Activated B cell treated with CpG ODN at 0.5 μM for 24 hours (primary cell): Measurements from ENCODE around the gene ZNF384. TPM values are rescaled to one million over a fixed set of nuclear protein-coding genes. Genes with fewer than 3 reads are reported as not detected.

Experiments
- ATAC-seq: fragments of 200-7000 bp; cut with Tn5 transposase; one replicate; pipeline ENCODE4 v1.10.0; 2021; ENCODE audit warnings: low read depth, mild to moderate bottlenecking, moderate library complexity
- CTCF ChIA-PET: fragments of 350-600 bp; sonication (Branson Sonifier 250); formaldehyde crosslinking; loops from one replicate; lab custom pipeline; 2021; ENCODE audit warnings: antibody characterized with exemption; lab: Charles Lee
- POLR2A ChIA-PET: fragments of 350-600 bp; sonication (Branson Sonifier 250); formaldehyde crosslinking; loops from one replicate; lab custom pipeline; 2021; ENCODE audit warnings: antibody characterized with exemption; lab: Charles Lee
- DNase-seq: peaks from one replicate; pipeline ENCODE4 v3.0.0; 2022
- H3K27ac Mint-ChIP-seq: one replicate; pipeline ENCODE4 v1.8.0; 2020; ENCODE audit warnings: mixed read lengths
- H3K27me3 Mint-ChIP-seq: one replicate; pipeline ENCODE4 v1.8.0; 2021; ENCODE audit warnings: mixed read lengths
- H3K36me3 Mint-ChIP-seq: one replicate; pipeline ENCODE4 v1.8.0; 2021; ENCODE audit warnings: low read depth, mixed read lengths
- H3K4me1 Mint-ChIP-seq: one replicate; pipeline ENCODE4 v1.8.0; 2021; ENCODE audit warnings: mixed read lengths
- H3K4me3 Mint-ChIP-seq: one replicate; pipeline ENCODE4 v1.8.0; 2020; ENCODE audit warnings: mild to moderate bottlenecking, mixed read lengths
- H3K9me3 Mint-ChIP-seq: one replicate; pipeline ENCODE4 v1.8.0; 2020; ENCODE audit warnings: mixed read lengths
- CTCF ChIP-seq: fragments of 200-600 bp; IDR thresholded peaks from one replicate; pipeline ENCODE4 v1.8.0; 2022; ENCODE audit warnings: antibody characterized with exemption, mild to moderate bottlenecking
- intact Hi-C: fragments of 100-400 bp; cut with micrococcal nuclease; formaldehyde crosslinking; loops from one replicate; pipeline ENCODE4 v1.15.1; 2024
- total RNA-seq: library from RNA; stranded (reverse); gene quantifications from 2 replicates; pipeline ENCODE4 v1.2.3, GENCODE V29; 2022

The ZNF384 gene
- total RNA-seq, 1 donor from 2014 or later = 98.6 TPM

- ChIA-PET CTCF (interaction anchor here (0.7 to 4.8 kb wide), 10 partner anchors 9 to 157 kb away, joined by 3 to 26 read pairs (median 4); partner anchors contain the start of gene LPAR5), POLR2A (interaction anchor here (1.1 to 11.1 kb wide), 7 partner anchors 13 to 271 kb away, joined by 3 to 126 read pairs (median 6); partner anchors contain the start of genes COPS7A, LPAR5, MLF2 and ZNF384)
- ATAC-seq (no peak), DNase-seq (no peak)
- H3K27ac Mint-ChIP-seq = peak overlapping the region; percentile 73
- H3K27me3 Mint-ChIP-seq = no peaks in the 10 kb centered on the region
- peaks cover 42% of the 10 kb centered on the region for H3K36me3 Mint-ChIP-seq
- peaks cover 37% of the 10 kb centered on the region for H3K4me1 Mint-ChIP-seq
- H3K9me3 Mint-ChIP-seq = no peaks in the 10 kb centered on the region
- H3K4me3 Mint-ChIP-seq = peak overlapping the region; percentile 25
- no peak for TF ChIP-seq CTCF
- intact Hi-C loops = loop anchor here (1.0 kb wide), 1 partner anchor 11 kb away; no protein-coding TSS in a partner anchor
Observed at GRCh38 chr12:6620885-6621274, 68.3 kb downstream of the ZNF384 start.

- peak overlapping the region; percentile 73 for H3K27ac Mint-ChIP-seq
- H3K4me1 Mint-ChIP-seq = peaks cover 40% of the 10 kb centered on the region
- DNase-seq (peak; percentile 53), ATAC-seq (peak; percentile 66)
- ChIA-PET POLR2A (interaction anchor here (1.1 to 11.1 kb wide), 7 partner anchors 14 to 271 kb away, joined by 3 to 126 read pairs (median 6); partner anchors contain the start of genes COPS7A, LPAR5, MLF2 and ZNF384), CTCF (interaction anchor here (1.0 to 4.8 kb wide), 10 partner anchors 9 to 158 kb away, joined by 3 to 26 read pairs (median 4); partner anchors contain the start of gene LPAR5)
- H3K4me3 Mint-ChIP-seq = no peak overlapping the region
- H3K36me3 Mint-ChIP-seq = peaks cover 41% of the 10 kb centered on the region
- no peaks in the 10 kb centered on the region for H3K9me3 Mint-ChIP-seq
- TF ChIP-seq CTCF = no peak
- intact Hi-C loops = loop anchor here (1.0 kb wide), 1 partner anchor 12 kb away; no protein-coding TSS in a partner anchor
- no peaks in the 10 kb centered on the region for H3K27me3 Mint-ChIP-seq
Observed at GRCh38 chr12:6620137-6620884, 68.9 kb downstream of the ZNF384 start.

- H3K36me3 Mint-ChIP-seq = peaks cover 30% of the 10 kb centered on the region
- DNase-seq = no peak
- H3K27me3 Mint-ChIP-seq = no peaks in the 10 kb centered on the region
- no peak overlapping the region for H3K4me3 Mint-ChIP-seq
- H3K9me3 Mint-ChIP-seq = no peaks in the 10 kb centered on the region
- peak overlapping the region; percentile 84 for H3K27ac Mint-ChIP-seq
- peaks cover 48% of the 10 kb centered on the region for H3K4me1 Mint-ChIP-seq
- ChIA-PET CTCF (interaction anchor here (0.9 to 4.8 kb wide), 11 partner anchors 10 to 162 kb away, joined by 3 to 26 read pairs (median 4); partner anchors contain the start of gene LPAR5), POLR2A (interaction anchor here (0.6 to 11.1 kb wide), 6 partner anchors 9 to 147 kb away, joined by 3 to 126 read pairs (median 4); partner anchors contain the start of genes LPAR5, MLF2 and PTMS)
- intact Hi-C loops = no loop called here
- no peak for ATAC-seq
- TF ChIP-seq CTCF = no peak
Observed at GRCh38 chr12:6618483-6619225, 70.5 kb downstream of the ZNF384 start.

Other genes with a start within 250 kb of the ZNF384 start
- gene CD27, start 244.4 kb downstream of the ZNF384 start, total RNA-seq = 39.3 and 43.8 TPM in 2 replicates
- 52.5 and 64.0 TPM in 2 replicates for gene TAPBPL, start 237.3 kb downstream of the ZNF384 start, total RNA-seq
- gene VAMP1, start 218.7 kb downstream of the ZNF384 start, total RNA-seq = 32.9 and 34.5 TPM in 2 replicates
- 130 and 145 TPM in 2 replicates for gene MRPL51, start 196.1 kb downstream of the ZNF384 start, total RNA-seq
- gene NCAPD2, start 195.3 kb downstream of the ZNF384 start, total RNA-seq = 38.4 and 40.9 TPM in 2 replicates
- gene GAPDH, start 154.9 kb downstream of the ZNF384 start, total RNA-seq = 1,003 and 1,033 TPM in 2 replicates
- 23.6 and 25.9 TPM in 2 replicates for gene IFFO1, start 133.3 kb downstream of the ZNF384 start, total RNA-seq
- gene NOP2, start 121.1 kb downstream of the ZNF384 start, total RNA-seq = 114 and 121 TPM in 2 replicates
- 342 and 345 TPM in 2 replicates for gene CHD4, start 82.0 kb downstream of the ZNF384 start, total RNA-seq
- 27.7 and 30.4 TPM in 2 replicates for gene LPAR5, start 53.4 kb downstream of the ZNF384 start, total RNA-seq
- 5.4 and 7.7 TPM in 2 replicates for gene ACRBP, start 41.9 kb downstream of the ZNF384 start, total RNA-seq
- 31.6 and 39.2 TPM in 2 replicates for gene ING4, start 26.3 kb downstream of the ZNF384 start, total RNA-seq
- 0.24 and 0.40 TPM in 2 replicates for gene PIANP, start 11.4 kb upstream of the ZNF384 start, total RNA-seq
- gene COPS7A, start 34.7 kb upstream of the ZNF384 start, total RNA-seq = 28.1 and 35.8 TPM in 2 replicates
- 102 and 105 TPM in 2 replicates for gene MLF2, start 63.8 kb upstream of the ZNF384 start, total RNA-seq
- 4.8 and 6.4 TPM in 2 replicates for gene PTMS, start 77.0 kb upstream of the ZNF384 start, total RNA-seq
- 0.12 TPM in 1 of 2 replicates, not detected in the other for gene LAG3, start 83.1 kb upstream of the ZNF384 start, total RNA-seq
- 0.22 and 0.32 TPM in 2 replicates for gene CD4, start 100.2 kb upstream of the ZNF384 start, total RNA-seq
- gene GPR162, start 132.4 kb upstream of the ZNF384 start, total RNA-seq = not detected in 2 replicates
- gene P3H3, start 139.0 kb upstream of the ZNF384 start, total RNA-seq = not detected in 2 replicates
- 0.51 and 0.60 TPM in 2 replicates for gene GNB3, start 151.6 kb upstream of the ZNF384 start, total RNA-seq
- 1.2 and 1.6 TPM in 2 replicates for gene CDCA3, start 161.9 kb upstream of the ZNF384 start, total RNA-seq
- gene USP5, start 162.8 kb upstream of the ZNF384 start, total RNA-seq = 108 and 110 TPM in 2 replicates
- 306 and 318 TPM in 2 replicates for gene TPI1, start 178.2 kb upstream of the ZNF384 start, total RNA-seq
- gene SPSB2, start 183.9 kb upstream of the ZNF384 start, total RNA-seq = 14.4 and 16.2 TPM in 2 replicates
- 7.7 and 8.8 TPM in 2 replicates for gene LRRC23, start 215.4 kb upstream of the ZNF384 start, total RNA-seq
- gene ENO2, start 225.2 kb upstream of the ZNF384 start, total RNA-seq = 20.9 and 31.0 TPM in 2 replicates
- 42.8 and 50.9 TPM in 2 replicates for gene ATN1, start 238.6 kb upstream of the ZNF384 start, total RNA-seq